HG02571 (cell line): ENCODE measurements around the gene ACTL7A.
"Not testable (repeated sequence)": the region's sequence is repeated elsewhere in the genome, so short reads cannot be mapped to it uniquely, and the experiment has no call there.

ENCODE experiments used
- ATAC-seq: cut with Tn5 transposase; IDR thresholded peaks from one replicate; pipeline ENCODE4 v1.9.1; 2021; ENCODE audit warnings: mild to moderate bottlenecking, moderate library complexity; ENCODE audit not compliant: unreplicated experiment

Gene ACTL7A

DNA sequence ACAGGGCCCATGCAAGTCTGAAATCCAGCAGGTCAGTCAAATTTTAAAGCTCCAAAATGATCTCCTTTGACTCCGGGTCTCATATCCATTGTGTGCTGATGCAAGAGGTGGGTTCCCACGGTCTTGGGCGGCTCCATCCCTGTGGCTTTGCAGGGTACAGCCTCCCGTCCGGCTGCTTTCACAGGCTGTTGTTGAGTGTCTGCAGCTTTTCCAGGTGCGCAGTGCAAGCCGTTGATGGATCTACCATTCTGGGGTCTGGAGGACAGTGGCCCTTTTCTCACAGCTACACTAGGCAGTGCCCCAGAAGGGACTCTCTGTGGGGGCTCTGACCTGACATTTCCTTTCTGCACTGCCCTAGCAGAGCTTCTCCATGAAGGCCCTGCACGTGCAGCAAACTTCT, 13.8 kb upstream of the ACTL7A start:
- not testable (repeated sequence) for ATAC-seq

DNA sequence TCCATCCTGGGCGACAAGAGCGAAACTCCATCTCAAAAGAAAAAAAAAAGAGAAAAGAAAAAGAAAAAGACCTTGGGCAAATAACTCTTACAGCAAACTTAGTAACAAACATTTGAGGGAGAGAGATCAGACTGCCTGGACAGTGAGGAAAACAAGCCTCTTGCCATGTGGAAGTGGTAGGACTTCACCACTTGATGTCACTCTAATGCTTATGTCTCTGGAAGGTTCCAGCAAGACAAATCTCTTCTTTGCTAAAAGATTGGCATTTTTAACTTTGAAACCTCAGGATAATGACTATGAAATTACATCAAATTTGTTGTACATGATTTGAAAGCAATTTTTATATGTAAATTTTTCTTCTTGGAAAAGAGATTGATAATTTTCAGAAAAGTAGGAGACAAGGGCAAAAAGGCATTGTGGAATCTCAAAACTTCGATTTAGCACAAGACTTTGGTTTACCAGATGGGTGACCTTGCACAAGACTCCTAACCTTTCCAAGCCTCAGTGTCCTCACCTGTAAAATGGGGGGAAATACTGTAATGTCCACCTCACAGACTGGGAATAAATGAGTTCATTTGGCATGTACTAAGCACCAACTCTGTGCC, 11.7 kb upstream of the ACTL7A start:
- no peak for ATAC-seq

DNA sequence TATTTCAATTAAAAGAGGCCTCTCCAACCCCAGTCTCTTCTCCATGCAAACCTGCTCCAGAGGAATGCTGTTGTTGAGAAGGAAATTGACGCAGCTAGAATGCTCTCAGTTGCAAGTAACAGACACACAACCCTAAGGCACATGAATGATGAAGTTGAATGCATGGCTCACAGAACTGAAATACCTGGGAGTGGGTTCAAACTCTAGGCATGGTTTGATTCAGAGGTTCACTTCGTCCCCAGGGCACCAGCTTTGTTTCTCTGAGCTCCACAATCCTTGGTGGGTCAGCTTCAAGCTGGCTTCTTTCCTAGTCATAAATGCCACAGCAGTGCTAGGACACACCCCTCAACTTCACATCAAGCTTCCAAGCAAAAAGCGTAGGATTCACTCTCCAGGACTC, 10.9 kb upstream of the ACTL7A start:
- ATAC-seq = no peak

DNA sequence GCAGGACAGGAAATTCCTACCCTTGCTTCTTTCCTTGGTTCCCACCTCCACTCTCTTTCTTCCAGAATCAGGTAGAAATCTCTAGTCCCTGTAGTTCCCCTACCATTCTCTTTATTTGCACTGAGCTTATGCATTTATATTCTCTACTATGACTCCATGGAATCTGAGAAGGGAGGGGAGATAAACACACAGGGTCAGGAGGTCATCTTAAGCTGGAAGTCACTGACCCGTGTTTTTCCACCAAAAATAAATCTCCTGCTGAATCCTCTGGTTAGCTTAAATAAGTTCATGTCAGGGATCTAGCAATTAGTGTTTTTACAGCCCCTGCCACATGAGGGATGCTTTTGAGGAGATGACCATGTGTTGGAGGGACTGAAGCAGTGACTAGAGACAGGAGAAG, 10.0 kb upstream of the ACTL7A start:
- ATAC-seq = no peak

DNA sequence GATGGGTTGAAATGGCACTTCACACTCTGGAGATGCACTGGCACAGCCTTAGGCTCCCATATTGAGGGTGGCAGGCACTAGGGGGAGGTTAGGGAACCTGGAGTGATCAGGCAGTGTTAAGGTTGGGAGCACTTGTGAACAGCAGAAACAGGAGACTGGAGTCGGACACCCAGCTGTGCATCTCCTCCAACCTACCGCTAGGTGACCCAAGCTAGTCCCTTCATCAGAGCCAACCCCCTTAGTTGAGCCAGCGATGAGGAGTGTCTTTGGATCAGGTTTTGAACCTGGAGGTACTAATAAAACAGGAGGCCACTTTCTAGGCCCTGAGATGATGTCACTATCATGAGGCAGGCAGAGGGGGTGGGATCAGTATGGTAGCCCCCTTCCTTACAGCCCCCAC, 8.0 kb upstream of the ACTL7A start:
- no peak for ATAC-seq

DNA sequence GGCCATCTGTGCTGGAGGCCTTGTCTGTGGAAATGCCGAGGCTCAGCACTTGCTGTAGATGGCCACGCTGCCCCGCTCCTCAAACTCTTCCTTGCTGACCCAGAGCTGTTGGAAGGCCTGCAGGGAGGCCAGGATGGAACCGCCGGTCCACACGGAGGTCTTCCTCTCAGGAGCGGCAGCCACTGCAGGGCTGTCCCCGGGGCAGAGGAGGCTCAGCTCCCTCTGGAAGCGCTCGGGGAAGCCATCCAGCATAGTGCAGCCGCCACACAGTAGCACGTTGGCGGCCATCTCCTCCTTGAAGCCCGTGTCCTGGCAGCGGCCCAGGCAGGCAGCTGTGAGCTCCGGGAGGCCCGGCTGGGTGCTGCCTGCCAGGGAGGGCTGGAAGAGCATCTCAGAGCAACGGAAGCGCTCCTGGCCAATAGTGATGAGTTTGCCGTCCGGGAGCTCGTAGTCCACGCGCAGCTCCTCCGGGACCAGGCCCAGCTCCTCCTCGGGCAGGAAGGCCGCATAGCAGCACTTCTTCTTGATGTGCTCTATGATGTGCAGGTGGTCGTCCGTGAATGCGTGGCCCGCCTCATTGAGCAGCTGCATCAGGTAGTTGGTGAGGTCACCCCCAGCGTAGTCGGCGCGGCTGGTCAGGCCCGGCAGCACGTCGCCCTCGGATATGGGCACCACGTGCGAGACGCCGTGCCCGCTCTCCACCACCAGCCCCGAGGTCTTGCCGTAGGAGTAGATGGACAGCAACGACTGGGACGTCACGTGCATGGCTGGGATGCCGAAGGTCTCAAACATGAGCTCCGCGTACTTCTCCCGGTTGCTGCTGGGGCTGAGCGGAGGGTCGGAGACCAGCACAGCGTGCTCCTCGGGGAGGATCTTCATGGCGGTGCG, 7.2 kb upstream of the ACTL7A start:
- no peak for ATAC-seq

DNA sequence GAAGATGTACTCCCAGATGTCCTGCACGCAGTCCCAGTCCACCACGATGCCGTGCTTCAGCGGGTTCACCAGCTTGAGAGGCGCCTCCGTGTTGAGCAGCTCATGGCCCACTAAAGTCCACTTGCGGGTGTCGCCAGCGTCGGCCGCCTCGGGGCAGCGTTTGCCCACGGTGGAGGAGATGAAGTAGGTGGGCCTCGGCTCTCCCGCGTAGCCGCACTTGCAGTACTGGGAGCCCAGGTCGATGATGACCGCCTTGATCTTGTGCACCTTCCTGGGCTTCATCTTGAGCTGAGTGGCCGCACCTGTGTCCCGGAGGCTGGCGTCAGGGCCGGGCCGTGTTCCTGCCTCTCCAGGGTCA, 6.6 kb upstream of the ACTL7A start:
- ATAC-seq = no peak

DNA sequence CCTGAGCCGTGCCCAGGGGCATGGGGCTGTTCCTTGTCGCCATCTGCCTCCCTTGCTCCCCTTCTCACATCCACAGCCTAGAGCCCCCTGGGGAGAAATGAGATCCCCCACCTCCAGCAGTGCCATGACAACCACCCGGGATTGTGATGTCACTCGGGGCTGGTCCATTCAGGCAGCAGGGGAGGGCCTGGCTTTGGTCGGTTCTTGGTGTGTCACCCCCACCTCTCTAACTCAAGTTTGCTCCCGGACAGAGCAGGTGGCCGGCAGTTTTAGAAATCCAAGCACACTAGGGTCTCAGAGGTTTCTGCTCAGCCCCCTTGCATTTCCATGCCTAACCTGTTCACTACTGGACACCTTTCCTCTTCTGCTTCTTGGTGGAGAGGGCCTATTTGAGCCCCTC, 6.2 kb upstream of the ACTL7A start, which contains the start of gene ACTL7B:
Gene ACTL7B (minus strand): TSS at position 99 of the 400 bp plus-strand sequence. CDS start 56 bp downstream, at position 43.
- no peak for ATAC-seq

DNA sequence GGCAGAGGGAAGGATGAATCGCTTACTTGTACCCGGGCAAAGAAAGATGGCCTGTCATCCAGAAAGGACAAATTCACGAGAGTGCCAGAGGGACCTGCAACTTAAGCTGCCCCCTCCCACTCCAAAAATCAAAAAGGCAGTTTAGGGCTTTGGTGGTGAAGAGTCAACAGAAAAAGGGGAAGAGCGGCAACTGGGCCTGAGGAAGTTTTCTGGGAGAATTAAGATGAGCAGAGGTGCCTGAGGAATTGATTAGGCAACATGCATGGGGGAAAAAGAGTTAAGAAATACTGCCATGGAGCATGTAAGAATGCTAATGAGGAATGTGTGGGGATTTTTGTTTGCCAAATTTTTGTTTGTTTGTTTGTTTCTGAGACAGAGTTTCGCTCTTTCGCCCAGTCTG, 4.5 kb upstream of the ACTL7A start:
- ATAC-seq = no peak

DNA sequence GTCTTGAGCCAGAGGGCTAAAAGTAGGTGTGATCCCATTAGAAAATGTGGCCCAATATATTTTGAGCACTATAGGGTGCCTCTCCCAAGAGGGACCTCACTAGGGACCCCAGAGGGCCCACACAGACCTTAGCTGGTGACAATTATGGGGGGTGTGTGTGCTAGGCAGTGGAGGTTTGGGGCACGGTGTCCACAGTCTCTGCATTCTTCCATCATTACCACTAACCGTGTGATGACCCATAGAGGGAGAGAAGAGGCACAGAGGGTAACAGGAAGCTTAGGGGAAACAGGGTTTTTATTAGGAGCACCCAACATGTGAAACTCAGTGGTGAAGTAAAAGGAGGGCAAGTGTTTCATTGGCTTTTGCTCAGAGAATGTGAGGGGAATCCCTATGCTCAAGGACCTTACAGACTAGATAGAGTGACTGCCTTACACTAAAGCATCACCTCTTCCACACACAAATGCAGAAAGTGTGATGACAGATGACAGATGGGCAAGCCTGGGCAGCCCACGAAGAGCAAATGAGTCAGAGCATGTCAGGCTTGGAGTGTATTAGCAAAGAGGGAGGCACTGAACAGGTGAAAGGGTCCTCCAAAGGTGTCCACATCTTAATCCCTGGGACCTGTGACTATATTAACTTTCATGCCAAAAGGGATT, 2.5 kb upstream of the ACTL7A start:
- ATAC-seq = no peak

DNA sequence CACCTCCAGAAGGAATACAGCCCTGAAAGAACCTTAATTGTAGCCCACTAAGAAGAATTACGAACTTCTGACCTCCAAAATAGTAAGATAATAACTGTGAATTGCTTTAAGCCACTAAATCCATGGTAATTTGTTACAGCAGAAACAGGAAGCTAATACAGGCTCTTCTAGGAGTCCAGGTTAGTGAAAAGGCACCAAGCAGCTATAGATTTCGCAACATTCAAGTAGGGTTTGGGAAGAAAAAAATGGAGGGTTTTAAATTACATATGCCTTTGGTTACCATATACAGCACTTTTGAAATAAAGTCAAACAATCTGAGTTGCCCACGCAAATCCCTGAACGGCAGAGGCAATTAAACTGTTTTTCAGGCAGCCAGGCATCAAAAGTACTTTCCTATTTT, 1.7 kb upstream of the ACTL7A start:
- ATAC-seq = no peak

DNA sequence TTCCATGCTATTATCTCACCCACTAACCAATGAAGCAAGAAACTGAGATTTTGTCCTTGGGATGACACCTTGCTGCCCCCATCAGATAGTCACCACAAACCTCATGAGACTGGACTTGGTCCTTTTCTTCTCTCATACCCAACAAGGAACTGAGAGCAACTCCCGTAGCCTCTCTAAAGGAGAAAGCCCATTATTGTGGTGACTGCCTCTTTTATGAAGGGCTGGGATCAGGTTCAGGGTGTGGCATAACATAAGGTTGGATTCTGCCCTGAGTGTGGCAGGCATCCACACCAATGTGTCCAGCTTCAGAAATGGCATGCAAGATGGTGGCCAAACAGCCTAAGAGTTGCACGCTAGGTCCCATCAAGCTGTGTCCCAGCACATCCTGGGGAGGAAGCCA, 1.3 kb upstream of the ACTL7A start:
- no peak for ATAC-seq

DNA sequence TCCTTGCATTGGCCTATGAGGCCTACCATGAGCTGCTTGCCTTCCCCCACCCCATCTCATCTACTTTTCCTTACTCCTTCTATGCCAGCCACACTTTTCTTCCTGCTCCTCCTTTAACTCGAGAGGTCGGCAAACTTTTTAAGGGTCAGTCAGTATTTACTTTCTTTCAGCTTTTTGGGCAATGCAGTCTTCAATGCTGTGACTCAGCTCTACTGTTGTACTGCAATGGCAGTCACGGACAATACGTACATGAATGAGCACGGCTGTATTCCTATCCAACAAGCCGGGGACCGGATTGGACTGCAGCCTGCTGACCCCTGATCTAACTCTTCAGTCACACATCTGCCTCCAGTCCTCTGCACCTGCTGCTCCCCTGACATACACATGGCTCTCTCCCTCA, 602 bp upstream of the ACTL7A start:
- ATAC-seq = no peak

DNA sequence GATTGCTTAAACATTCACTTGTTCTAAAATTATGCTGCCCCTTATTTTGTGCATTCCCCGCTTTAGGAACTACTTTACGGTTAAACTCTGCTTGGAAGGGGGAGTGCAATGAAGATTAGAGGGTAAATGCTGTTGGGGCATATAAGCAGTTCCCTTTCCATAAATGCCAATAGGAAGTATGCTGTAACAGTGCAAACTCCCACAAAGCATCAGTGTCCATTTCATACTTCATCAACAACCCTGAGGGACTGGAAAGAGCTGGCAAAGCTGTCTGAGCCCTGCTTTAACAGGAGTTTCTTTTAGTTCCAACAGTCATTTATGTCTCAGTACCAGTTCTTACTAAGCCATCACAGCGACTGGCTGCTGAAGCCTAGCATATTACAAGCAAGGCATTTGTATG, 1.8 kb downstream of the ACTL7A start:
- no peak for ATAC-seq

DNA sequence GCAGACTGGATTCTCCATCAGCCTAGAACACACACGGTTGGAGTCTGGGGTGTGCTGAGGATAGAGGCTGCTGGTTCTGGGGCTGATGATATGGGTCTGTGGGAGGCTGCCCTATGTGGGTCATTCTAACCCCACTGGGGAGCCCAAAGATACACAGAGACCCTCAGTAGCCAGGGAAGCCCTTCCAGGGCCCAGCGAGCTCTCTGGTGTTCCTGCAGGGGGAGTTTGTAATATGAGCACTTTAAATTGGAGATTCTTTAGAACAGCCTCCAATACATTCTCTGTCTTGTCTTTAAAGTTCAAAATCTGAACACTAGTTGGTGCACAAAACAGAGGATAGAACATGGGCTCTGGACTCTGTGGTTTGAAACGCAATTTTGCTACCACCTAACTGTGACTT, 2.4 kb downstream of the ACTL7A start:
- ATAC-seq = no peak

DNA sequence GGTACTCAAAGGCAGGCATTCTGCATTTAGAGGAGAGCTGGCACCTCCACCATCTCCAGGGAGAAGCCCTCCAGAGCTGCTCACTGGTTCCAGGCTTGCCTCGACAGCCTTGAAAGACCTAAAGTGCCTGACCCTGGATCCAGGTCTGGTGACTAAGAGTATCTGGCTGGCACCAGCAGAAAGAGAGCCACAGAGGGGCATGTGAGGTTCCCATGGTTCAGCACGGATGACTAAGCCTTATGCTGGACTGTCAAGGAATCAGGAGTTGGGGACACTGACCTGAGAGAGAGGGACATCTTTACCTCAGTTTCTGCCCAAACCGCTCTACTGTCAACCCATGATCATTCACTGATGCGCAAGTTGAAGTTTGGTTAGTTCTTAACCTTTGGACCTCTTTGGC, 3.0 kb downstream of the ACTL7A start:
- no peak for ATAC-seq

DNA sequence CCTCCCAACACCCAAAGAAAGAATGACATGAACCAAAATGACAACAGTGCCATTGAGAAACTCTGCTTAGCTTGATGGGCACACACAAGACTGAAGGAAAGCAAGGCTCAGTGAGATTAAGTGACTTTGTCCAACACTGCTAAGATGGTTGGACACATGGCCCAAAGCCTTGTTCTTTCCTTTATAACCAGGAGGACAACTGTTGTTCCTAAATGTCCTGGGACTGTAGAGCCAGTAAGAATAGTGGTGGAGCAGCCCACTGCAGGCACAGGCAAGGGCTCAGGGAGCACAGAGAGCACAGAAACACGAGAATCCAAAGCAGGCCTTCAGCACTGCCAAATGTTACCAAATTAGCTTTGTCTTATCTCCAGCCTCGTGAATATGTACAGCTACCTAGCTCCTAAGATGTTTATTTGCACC, 3.9 kb downstream of the ACTL7A start:
- no peak for ATAC-seq

DNA sequence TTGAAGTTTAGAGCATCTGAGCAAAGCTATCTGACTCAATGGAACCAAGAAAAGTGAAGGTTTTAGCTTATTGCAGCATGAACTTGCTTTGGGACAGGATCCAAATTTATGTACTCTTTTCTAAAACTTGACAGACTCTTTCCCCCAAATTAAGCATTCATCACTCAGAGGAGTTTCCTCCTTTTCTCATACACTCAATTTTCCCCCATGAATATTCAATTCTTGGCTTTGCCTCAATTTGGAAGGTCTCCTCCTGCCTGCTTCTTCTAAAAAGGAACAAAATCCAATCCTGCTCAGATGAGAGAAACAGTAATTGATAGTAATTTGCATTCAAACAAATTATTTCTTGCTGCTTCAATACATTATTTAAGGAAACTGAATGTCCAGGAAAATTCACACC, 5.0 kb downstream of the ACTL7A start:
- no peak for ATAC-seq

DNA sequence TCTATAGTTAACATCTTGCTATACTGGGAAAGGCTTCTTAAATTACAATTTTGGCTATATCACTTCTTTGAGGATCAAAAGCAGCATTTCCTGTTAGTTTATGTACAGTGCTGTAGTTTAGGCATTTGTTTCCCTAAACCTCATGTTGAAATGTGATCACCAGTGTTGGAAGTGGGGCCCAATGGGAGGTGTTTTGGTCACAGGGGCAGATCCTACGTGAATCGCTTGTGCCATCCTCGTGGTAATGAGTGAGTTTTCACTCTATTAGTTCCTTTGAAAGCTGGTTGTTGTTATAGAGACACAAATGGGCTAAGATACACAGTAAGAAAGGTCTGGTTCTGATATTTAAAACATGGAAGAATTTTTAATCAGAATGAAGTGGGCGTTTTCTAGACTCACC, 5.8 kb downstream of the ACTL7A start:
- no peak for ATAC-seq

DNA sequence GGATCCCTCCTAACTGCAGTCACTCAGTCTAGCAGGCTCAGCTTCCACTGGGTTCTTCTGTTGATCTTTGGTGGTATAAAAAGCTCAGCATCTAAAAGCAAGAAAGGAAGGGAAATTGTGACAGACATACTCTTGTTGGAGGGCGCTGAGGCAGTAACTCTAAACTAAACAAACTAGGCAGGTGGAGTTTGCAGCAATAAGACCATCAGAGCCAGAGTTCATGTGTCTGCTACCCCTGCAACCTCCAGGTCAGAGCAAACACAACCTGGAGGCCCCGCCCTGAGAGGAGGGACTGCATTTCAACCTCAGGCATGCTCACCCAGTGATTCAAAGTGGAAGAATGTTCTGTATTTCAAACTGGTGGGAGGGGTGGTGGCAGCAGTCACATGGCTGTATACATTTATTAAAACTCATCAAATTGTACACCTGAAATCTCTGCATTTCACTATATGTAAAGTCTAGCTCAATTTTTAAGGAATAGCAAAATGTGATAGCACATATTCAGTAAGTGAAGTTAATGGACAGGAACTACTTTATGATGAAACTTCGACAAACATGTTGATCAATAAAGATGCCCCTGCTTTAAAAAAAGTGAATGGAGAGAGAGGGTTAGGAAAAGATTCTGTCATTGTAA, 7.1 kb downstream of the ACTL7A start:
- ATAC-seq = no peak

DNA sequence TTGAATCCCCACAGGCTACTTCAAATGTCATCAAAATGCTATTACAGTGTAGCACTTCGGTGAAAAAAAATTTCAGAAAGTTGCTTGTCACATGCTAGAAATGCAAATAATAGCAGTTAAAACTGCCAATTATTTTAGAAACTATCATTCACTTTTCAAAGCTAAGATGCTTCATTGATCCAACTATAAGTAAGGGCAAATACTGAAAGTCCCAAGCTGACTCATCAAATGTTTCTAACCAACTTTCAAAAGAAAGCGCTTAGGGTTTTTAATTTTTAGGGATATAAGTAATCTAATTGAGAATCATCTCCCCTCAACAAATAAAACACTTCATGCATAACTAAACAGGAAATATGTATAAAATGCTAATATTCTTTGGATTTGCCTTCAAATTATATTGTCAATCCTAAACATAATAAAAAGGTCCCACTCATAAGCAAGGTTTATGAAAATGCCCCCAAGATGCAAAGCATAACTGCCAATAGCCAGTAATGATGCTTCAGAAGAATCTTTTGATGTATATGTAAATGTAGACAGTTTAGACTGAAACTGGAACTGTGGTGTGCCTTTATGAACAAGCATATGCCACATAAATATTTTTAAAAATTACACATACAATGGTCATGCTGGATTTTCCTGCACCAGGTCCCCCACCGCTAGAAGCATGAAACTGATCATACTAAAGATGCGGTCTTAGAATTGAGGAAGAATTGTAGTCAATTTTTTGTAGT, 12.2 kb downstream of the ACTL7A start:
- no peak for ATAC-seq
